Activated B cell treated with CpG ODN at 0.5 μM for 24 hours (primary cell): ENCODE results near the gene LTK. TPM values are rescaled to one million over a fixed set of nuclear protein-coding genes. Genes with fewer than 3 reads are reported as not detected.

Experiments
- ATAC-seq: fragments of 200-7000 bp; cut with Tn5 transposase; one replicate; pipeline ENCODE4 v1.10.0; 2021; ENCODE audit warnings: low read depth, mild to moderate bottlenecking, moderate library complexity
- CTCF ChIA-PET: fragments of 350-600 bp; sonication (Branson Sonifier 250); formaldehyde crosslinking; loops from one replicate; lab custom pipeline; 2021; ENCODE audit warnings: antibody characterized with exemption; lab: Charles Lee
- POLR2A ChIA-PET: fragments of 350-600 bp; sonication (Branson Sonifier 250); formaldehyde crosslinking; loops from one replicate; lab custom pipeline; 2021; ENCODE audit warnings: antibody characterized with exemption; lab: Charles Lee
- DNase-seq: peaks from one replicate; pipeline ENCODE4 v3.0.0; 2022
- H3K27ac Mint-ChIP-seq: one replicate; pipeline ENCODE4 v1.8.0; 2020; ENCODE audit warnings: mixed read lengths
- H3K27me3 Mint-ChIP-seq: one replicate; pipeline ENCODE4 v1.8.0; 2021; ENCODE audit warnings: mixed read lengths
- H3K36me3 Mint-ChIP-seq: one replicate; pipeline ENCODE4 v1.8.0; 2021; ENCODE audit warnings: low read depth, mixed read lengths
- H3K4me1 Mint-ChIP-seq: one replicate; pipeline ENCODE4 v1.8.0; 2021; ENCODE audit warnings: mixed read lengths
- H3K4me3 Mint-ChIP-seq: one replicate; pipeline ENCODE4 v1.8.0; 2020; ENCODE audit warnings: mild to moderate bottlenecking, mixed read lengths
- H3K9me3 Mint-ChIP-seq: one replicate; pipeline ENCODE4 v1.8.0; 2020; ENCODE audit warnings: mixed read lengths
- intact Hi-C: fragments of 100-400 bp; cut with micrococcal nuclease; formaldehyde crosslinking; loops from one replicate; pipeline ENCODE4 v1.15.1; 2024
- total RNA-seq: library from RNA; stranded (reverse); gene quantifications from 2 replicates; pipeline ENCODE4 v1.2.3, GENCODE V29; 2022
- TF ChIP-seq, protein P1 (sequence below): fragments of 200-600 bp; IDR thresholded peaks from one replicate; pipeline ENCODE4 v1.8.0; 2022; ENCODE audit warnings: antibody characterized with exemption, mild to moderate bottlenecking

LTK gene
- total RNA-seq, 1 donor from 2014 or later: 2.2 TPM

DNA sequence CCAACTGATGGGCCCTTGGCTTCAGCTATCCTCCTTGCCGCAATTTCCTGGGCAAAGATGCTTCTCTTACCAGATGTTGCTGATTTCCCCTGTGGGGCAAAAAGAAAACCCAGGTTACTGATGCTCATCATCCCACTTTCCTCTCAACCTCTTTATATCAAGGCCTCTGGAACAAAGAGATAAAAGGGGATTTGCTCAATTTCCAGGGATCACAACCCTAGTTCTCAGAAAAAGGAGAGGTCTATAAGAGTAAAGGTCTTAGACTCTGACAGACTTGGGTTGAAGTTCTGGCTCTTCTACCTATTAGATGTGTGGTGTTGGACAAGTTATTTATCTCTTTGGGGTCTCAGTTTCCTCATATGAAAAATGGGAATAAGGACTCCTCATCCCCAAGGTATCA, 21.9 kb upstream of the LTK start:
- DNase-seq: no peak
- ChIA-PET POLR2A (interaction anchor here (0.6 kb wide), 1 partner anchor 8 kb away, joined by 5 read pairs; the partner anchor contains the start of gene RPAP1), CTCF (no interaction called here)

GRCh38 chr15:41530363-41530956, 16.8 kb upstream of the LTK start:
- ChIA-PET CTCF (interaction anchor here (0.6 kb wide), 1 partner anchor 14 kb away, joined by 3 read pairs; the partner anchor contains the start of gene RPAP1), POLR2A (interaction anchor here (2.8 kb wide), 1 partner anchor 14 kb away, joined by 10 read pairs; the partner anchor contains the start of gene RPAP1)

More for the DNA sequence above, 21.9 kb upstream of the LTK start:
- Mint-ChIP-seq H3K9me3 (no peaks in the 10 kb centered on the region), H3K4me1 (peaks cover 17% of the 10 kb centered on the region), H3K36me3 (peaks cover 39% of the 10 kb centered on the region), H3K27ac (no peak overlapping the region), H3K4me3 (no peak overlapping the region), H3K27me3 (no peaks in the 10 kb centered on the region)
- intact Hi-C loops: no loop called here
- ATAC-seq: no peak
- TF ChIP-seq, protein P1, sequence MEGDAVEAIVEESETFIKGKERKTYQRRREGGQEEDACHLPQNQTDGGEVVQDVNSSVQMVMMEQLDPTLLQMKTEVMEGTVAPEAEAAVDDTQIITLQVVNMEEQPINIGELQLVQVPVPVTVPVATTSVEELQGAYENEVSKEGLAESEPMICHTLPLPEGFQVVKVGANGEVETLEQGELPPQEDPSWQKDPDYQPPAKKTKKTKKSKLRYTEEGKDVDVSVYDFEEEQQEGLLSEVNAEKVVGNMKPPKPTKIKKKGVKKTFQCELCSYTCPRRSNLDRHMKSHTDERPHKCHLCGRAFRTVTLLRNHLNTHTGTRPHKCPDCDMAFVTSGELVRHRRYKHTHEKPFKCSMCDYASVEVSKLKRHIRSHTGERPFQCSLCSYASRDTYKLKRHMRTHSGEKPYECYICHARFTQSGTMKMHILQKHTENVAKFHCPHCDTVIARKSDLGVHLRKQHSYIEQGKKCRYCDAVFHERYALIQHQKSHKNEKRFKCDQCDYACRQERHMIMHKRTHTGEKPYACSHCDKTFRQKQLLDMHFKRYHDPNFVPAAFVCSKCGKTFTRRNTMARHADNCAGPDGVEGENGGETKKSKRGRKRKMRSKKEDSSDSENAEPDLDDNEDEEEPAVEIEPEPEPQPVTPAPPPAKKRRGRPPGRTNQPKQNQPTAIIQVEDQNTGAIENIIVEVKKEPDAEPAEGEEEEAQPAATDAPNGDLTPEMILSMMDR: no peak

DNA sequence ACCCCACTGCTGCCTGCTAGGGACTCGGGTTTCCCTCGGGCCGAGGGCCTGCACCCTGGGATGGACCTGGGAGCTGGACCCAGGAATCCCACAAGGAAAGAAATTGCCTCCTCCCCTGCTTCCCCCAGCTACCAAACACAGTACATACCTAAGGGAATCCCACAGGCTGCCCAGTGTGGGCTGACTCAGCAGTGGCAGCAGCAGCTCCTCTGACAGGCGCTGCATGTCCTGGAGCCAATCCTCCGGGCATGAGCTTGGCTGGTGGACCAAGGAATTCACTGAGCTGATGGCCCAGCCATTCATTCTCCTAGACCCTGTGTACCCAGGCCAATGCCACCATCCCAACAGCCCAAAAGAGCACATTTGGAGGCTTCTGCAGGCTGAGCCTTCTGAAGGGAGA, 9.5 kb upstream of the LTK start:
- Mint-ChIP-seq H3K27me3 (no peaks in the 10 kb centered on the region), H3K9me3 (no peaks in the 10 kb centered on the region), H3K4me1 (no peaks in the 10 kb centered on the region), H3K4me3 (no peak overlapping the region), H3K27ac (no peak overlapping the region), H3K36me3 (peaks cover 60% of the 10 kb centered on the region)
- ChIA-PET CTCF (no interaction called here), POLR2A (no interaction called here)
- no peak for DNase-seq
- intact Hi-C loops: no loop called here
- no peak for ATAC-seq
- TF ChIP-seq, protein P1: no peak

More at GRCh38 chr15:41530363-41530956, 16.8 kb upstream of the LTK start:
- ATAC-seq (no peak), DNase-seq (no peak)
- H3K27me3 Mint-ChIP-seq: no peaks in the 10 kb centered on the region
- peaks cover 25% of the 10 kb centered on the region for H3K4me1 Mint-ChIP-seq
- H3K36me3 Mint-ChIP-seq: peaks cover 67% of the 10 kb centered on the region
- peak overlapping the region; percentile 42 for H3K4me3 Mint-ChIP-seq
- TF ChIP-seq, protein P1: no peak
- intact Hi-C loops: no loop called here
- no peaks in the 10 kb centered on the region for H3K9me3 Mint-ChIP-seq
- H3K27ac Mint-ChIP-seq: peak overlapping the region; percentile 72

GRCh38 chr15:41521614-41522013, 8.0 kb upstream of the LTK start:
- Mint-ChIP-seq H3K36me3 (peaks cover 57% of the 10 kb centered on the region), H3K4me1 (no peaks in the 10 kb centered on the region), H3K27me3 (no peaks in the 10 kb centered on the region), H3K27ac (no peak overlapping the region), H3K9me3 (no peaks in the 10 kb centered on the region), H3K4me3 (no peak overlapping the region)
- ATAC-seq (no peak), DNase-seq (no peak)
- POLR2A ChIA-PET: interaction anchor here (0.9 kb wide), 1 partner anchor 18 kb away, joined by 3 read pairs; no protein-coding TSS in a partner anchor
- intact Hi-C loops: no loop called here
- CTCF ChIA-PET: no interaction called here
- TF ChIP-seq, protein P1: no peak

DNA sequence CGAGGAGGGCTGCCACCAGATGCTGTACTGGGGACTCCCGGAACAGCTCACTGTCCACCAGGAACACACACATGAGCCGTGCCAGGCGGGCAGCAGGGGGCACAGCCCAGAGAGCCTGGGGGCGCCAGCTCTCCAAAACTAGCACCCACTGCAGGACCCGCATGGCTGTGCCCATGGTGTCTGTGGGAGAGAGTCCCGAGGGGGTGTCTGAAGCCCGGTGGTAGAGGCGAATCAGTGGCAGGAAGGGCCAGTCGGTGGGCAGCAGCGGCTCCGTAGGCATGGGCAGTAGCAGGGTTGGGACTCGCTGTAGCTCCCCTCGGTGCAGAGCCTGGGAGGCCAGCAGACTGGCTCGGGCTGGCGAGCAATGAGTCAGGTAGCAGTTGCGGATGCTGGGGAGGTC, 7.0 kb upstream of the LTK start:
- DNase-seq (no peak), ATAC-seq (no peak)
- no peaks in the 10 kb centered on the region for H3K4me1 Mint-ChIP-seq
- CTCF ChIA-PET: no interaction called here
- no peak overlapping the region for H3K27ac Mint-ChIP-seq
- POLR2A ChIA-PET: interaction anchor here (0.9 kb wide), 1 partner anchor 19 kb away, joined by 3 read pairs; no protein-coding TSS in a partner anchor
- intact Hi-C loops: no loop called here
- no peaks in the 10 kb centered on the region for H3K27me3 Mint-ChIP-seq
- H3K36me3 Mint-ChIP-seq: peaks cover 50% of the 10 kb centered on the region
- TF ChIP-seq, protein P1: no peak
- H3K9me3 Mint-ChIP-seq: no peaks in the 10 kb centered on the region
- H3K4me3 Mint-ChIP-seq: no peak overlapping the region
